H9 (cell line): ENCODE results near the gene CDKL1. TPM values are rescaled to one million over a fixed set of nuclear protein-coding genes. Genes with fewer than 3 reads are reported as not detected.

ENCODE experiments used
- DNase-seq: peaks from one replicate; pipeline ENCODE4 v3.0.0-alpha.2; 2017
- H2AFZ ChIP-seq: one replicate; pipeline ENCODE4 v1.6.1; 2013; ENCODE audit warnings: mild to moderate bottlenecking, low read length, control low read depth, moderate library complexity
- H2AK5ac ChIP-seq: 2 replicates; pipeline ENCODE4 v1.6.1; 2013; ENCODE audit warnings: low read length, control low read depth, mixed read lengths; ENCODE audit not compliant: insufficient read length
- H2BK120ac ChIP-seq: one replicate; pipeline ENCODE4 v1.6.1; 2013; ENCODE audit warnings: low read depth, mild to moderate bottlenecking, low read length, control low read depth, inconsistent platforms; ENCODE audit not compliant: poor library complexity, severe bottlenecking
- H2BK12ac ChIP-seq: 2 replicates; pipeline ENCODE4 v1.6.1; 2013; ENCODE audit warnings: low read length, control low read depth, mixed read lengths, low read depth; ENCODE audit not compliant: insufficient read length
- H2BK15ac ChIP-seq: 2 replicates; pipeline ENCODE4 v1.6.1; 2013; ENCODE audit warnings: low read depth, low read length, control low read depth
- H2BK20ac ChIP-seq: one replicate; pipeline ENCODE4 v1.6.1; 2013; ENCODE audit warnings: low read depth, mild to moderate bottlenecking, low read length, control low read depth, inconsistent platforms; ENCODE audit not compliant: poor library complexity, severe bottlenecking
- H2BK5ac ChIP-seq: 2 replicates; pipeline ENCODE4 v1.6.1; 2013; ENCODE audit warnings: low read length, control low read depth, mixed read lengths; ENCODE audit not compliant: insufficient read length
- H3K14ac ChIP-seq: 2 replicates; pipeline ENCODE4 v1.6.1; 2013; ENCODE audit warnings: low read length, control low read depth; ENCODE audit not compliant: insufficient read depth
- H3K18ac ChIP-seq: 2 replicates; pipeline ENCODE4 v1.6.1; 2013; ENCODE audit warnings: low read depth, mild to moderate bottlenecking, mixed read lengths, low read length, control low read depth; ENCODE audit not compliant: insufficient read length
- H3K23ac ChIP-seq: 2 replicates; pipeline ENCODE4 v1.6.1; 2013; ENCODE audit warnings: low read length, control low read depth, mixed read lengths, low read depth; ENCODE audit not compliant: insufficient read length
- H3K23me2 ChIP-seq: 2 replicates; pipeline ENCODE4 v1.6.1; 2013; ENCODE audit warnings: low read depth, mild to moderate bottlenecking, mixed read lengths, low read length, control low read depth; ENCODE audit not compliant: insufficient read length, poor library complexity, severe bottlenecking
- H3K27ac ChIP-seq: 2 replicates; pipeline ENCODE4 v1.5.1; 2013; ENCODE audit warnings: low read length, control low read depth, mixed read lengths, low read depth; ENCODE audit not compliant: insufficient read length
- H3K27me3 ChIP-seq: 2 replicates; pipeline ENCODE4 v1.6.1; 2013; ENCODE audit warnings: low read length, control low read depth, inconsistent platforms; ENCODE audit not compliant: insufficient read depth
- H3K4ac ChIP-seq: 2 replicates; pipeline ENCODE4 v1.6.1; 2013; ENCODE audit warnings: low read depth, mild to moderate bottlenecking, control low read depth, inconsistent platforms, low read length, moderate library complexity
- H3K4me1 ChIP-seq: 2 replicates; pipeline ENCODE4 v1.6.1; 2013; ENCODE audit warnings: low read length, control low read depth, inconsistent platforms; ENCODE audit not compliant: insufficient read depth
- H3K4me2 ChIP-seq: 2 replicates; pipeline ENCODE4 v1.6.1; 2013; ENCODE audit warnings: low read length, control low read depth, mixed read lengths; ENCODE audit not compliant: insufficient read length, insufficient read depth
- H3K56ac ChIP-seq: 2 replicates; pipeline ENCODE4 v1.6.1; 2013; ENCODE audit warnings: low read depth, mild to moderate bottlenecking, mixed read lengths, low read length, control low read depth; ENCODE audit not compliant: insufficient read length
- H3K79me1 ChIP-seq: 2 replicates; pipeline ENCODE4 v1.6.1; 2013; ENCODE audit warnings: low read depth, mild to moderate bottlenecking, moderate library complexity, low read length, control low read depth, inconsistent platforms; ENCODE audit not compliant: insufficient read depth, poor library complexity, severe bottlenecking
- H3K79me2 ChIP-seq: 2 replicates; pipeline ENCODE4 v1.6.1; 2013; ENCODE audit warnings: low read length, control low read depth, inconsistent platforms; ENCODE audit not compliant: insufficient read depth
- H3K9ac ChIP-seq: 2 replicates; pipeline ENCODE4 v1.6.1; 2013; ENCODE audit warnings: low read length, control low read depth, mixed read lengths; ENCODE audit not compliant: insufficient read length; ENCODE audit errors: extremely low read depth
- H3K9me3 ChIP-seq: one replicate; pipeline ENCODE4 v1.6.1; 2013; ENCODE audit warnings: low read depth, low read length, inconsistent platforms; ENCODE audit not compliant: control insufficient read depth
- H3T11ph ChIP-seq: one replicate; pipeline ENCODE4 v1.6.1; 2013; ENCODE audit warnings: mild to moderate bottlenecking, low read length, control low read depth, inconsistent platforms
- H4K20me1 ChIP-seq: one replicate; pipeline ENCODE4 v1.6.1; 2013; ENCODE audit not compliant: control insufficient read depth, insufficient read length, insufficient read depth
- H4K5ac ChIP-seq: 2 replicates; pipeline ENCODE4 v1.6.1; 2013; ENCODE audit warnings: low read depth, mild to moderate bottlenecking, mixed read lengths, low read length, control low read depth; ENCODE audit not compliant: insufficient read length
- H4K8ac ChIP-seq: replicated peaks from 2 replicates; pipeline ENCODE4 v1.6.1; 2013; ENCODE audit warnings: low read length, control low read depth, mixed read lengths, low read depth; ENCODE audit not compliant: insufficient read length
- H4K91ac ChIP-seq: 2 replicates; pipeline ENCODE4 v1.6.1; 2013; ENCODE audit warnings: low read depth, mild to moderate bottlenecking, moderate library complexity, mixed read lengths, low read length, control low read depth; ENCODE audit not compliant: insufficient read length
- H3K27ac Mint-ChIP-seq, 3 experiments: 2 replicates in 2 of 3; 3 replicates in 1 of 3; pipeline ENCODE4 v1.8.0; 2020 to 2021; ENCODE audit warnings: mixed read lengths in 3 of 3, mild to moderate bottlenecking in 1 of 3, moderate library complexity in 1 of 3
- H3K27me3 Mint-ChIP-seq: 2 replicates; pipeline ENCODE4 v1.8.0; 2021; ENCODE audit warnings: low read depth, mild to moderate bottlenecking, moderate library complexity, mixed read lengths
- H3K36me3 Mint-ChIP-seq, 3 experiments: 2 replicates in 2 of 3; 3 replicates in 1 of 3; pipeline ENCODE4 v1.8.0; 2020 to 2021; ENCODE audit warnings: low read depth in 3 of 3, mixed read lengths in 3 of 3; ENCODE audit not compliant: insufficient read depth in 1 of 3
- H3K4me1 Mint-ChIP-seq, 2 experiments: 2 replicates each; pipeline ENCODE4 v1.8.0; 2020; ENCODE audit warnings: mixed read lengths in 2 of 2
- H3K4me3 Mint-ChIP-seq, 2 experiments: 2 replicates in 1 of 2; 3 replicates in 1 of 2; pipeline ENCODE4 v1.8.0; 2020 to 2021; ENCODE audit warnings: mild to moderate bottlenecking in 2 of 2, mixed read lengths in 2 of 2, moderate library complexity in 1 of 2
- H3K9me3 Mint-ChIP-seq, 2 experiments: 2 replicates in 1 of 2; 3 replicates in 1 of 2; pipeline ENCODE4 v1.8.0; 2020; ENCODE audit warnings: mild to moderate bottlenecking in 2 of 2, mixed read lengths in 2 of 2, moderate library complexity in 1 of 2
- total RNA-seq: library from RNA; stranded (reverse); gene quantifications from 2 replicates; pipeline ENCODE4 v1.2.1, GENCODE V29; 2021
- TF ChIP-seq, protein P1 (sequence below): fragments of 200-600 bp; sonication (generic); conservative IDR thresholded peaks from 3 replicates; pipeline ENCODE4 v1.8.0; 2021; ENCODE audit warnings: antibody characterized with exemption, mild to moderate bottlenecking

CDKL1 gene
- total RNA-seq, 1 experiment from 2014 or later, result 0.72 TPM

GRCh38 chr14:50434528-50434927 is 37.8 kb upstream of the CDKL1 start:
- H4K5ac ChIP-seq, result no peak overlapping the region
- DNase-seq, result no peak
- no peak overlapping the region for H3T11ph ChIP-seq
- peaks cover 10% of the 10 kb centered on the region for H3K9me3 ChIP-seq
- no peaks in the 10 kb centered on the region for H3K4me1 ChIP-seq
- no peak overlapping the region for H3K18ac ChIP-seq
- H3K36me3 Mint-ChIP-seq, result peaks cover 35 to 63% (median 56%) of the 10 kb centered on the region in 3 experiments
- no peaks in the 10 kb centered on the region for H4K20me1 ChIP-seq
- no peaks in the 10 kb centered on the region for H3K4me1 Mint-ChIP-seq
- H3K79me2 ChIP-seq, result no peaks in the 10 kb centered on the region
- no peaks in the 10 kb centered on the region for H3K27me3 ChIP-seq
- H4K8ac ChIP-seq, result no peak overlapping the region
- H2AFZ ChIP-seq, result no peak overlapping the region
- no peaks in the 10 kb centered on the region for H3K23me2 ChIP-seq
- no peak overlapping the region for H3K14ac ChIP-seq
- no peak overlapping the region for H2BK120ac ChIP-seq
- no peaks in the 10 kb centered on the region for H3K27me3 Mint-ChIP-seq
- H3K4ac ChIP-seq, result no peak overlapping the region
- no peak overlapping the region for H3K56ac ChIP-seq
- no peak overlapping the region for H3K9ac ChIP-seq
- H2BK12ac ChIP-seq, result no peak overlapping the region
- no peak overlapping the region for H3K27ac Mint-ChIP-seq
- TF ChIP-seq, protein P1, sequence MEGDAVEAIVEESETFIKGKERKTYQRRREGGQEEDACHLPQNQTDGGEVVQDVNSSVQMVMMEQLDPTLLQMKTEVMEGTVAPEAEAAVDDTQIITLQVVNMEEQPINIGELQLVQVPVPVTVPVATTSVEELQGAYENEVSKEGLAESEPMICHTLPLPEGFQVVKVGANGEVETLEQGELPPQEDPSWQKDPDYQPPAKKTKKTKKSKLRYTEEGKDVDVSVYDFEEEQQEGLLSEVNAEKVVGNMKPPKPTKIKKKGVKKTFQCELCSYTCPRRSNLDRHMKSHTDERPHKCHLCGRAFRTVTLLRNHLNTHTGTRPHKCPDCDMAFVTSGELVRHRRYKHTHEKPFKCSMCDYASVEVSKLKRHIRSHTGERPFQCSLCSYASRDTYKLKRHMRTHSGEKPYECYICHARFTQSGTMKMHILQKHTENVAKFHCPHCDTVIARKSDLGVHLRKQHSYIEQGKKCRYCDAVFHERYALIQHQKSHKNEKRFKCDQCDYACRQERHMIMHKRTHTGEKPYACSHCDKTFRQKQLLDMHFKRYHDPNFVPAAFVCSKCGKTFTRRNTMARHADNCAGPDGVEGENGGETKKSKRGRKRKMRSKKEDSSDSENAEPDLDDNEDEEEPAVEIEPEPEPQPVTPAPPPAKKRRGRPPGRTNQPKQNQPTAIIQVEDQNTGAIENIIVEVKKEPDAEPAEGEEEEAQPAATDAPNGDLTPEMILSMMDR, result no peak
- H2AK5ac ChIP-seq, result no peak overlapping the region
- H2BK15ac ChIP-seq, result no peak overlapping the region
- H3K9me3 Mint-ChIP-seq, result peaks cover 15% of the 10 kb centered on the region in 2 experiments
- H3K4me2 ChIP-seq, result no peak overlapping the region
- H3K23ac ChIP-seq, result no peak overlapping the region
- H3K4me3 Mint-ChIP-seq, result no peak overlapping the region
- no peaks in the 10 kb centered on the region for H3K79me1 ChIP-seq
- H2BK5ac ChIP-seq, result no peak overlapping the region
- no peak overlapping the region for H3K27ac ChIP-seq
- H4K91ac ChIP-seq, result no peak overlapping the region
- H2BK20ac ChIP-seq, result no peak overlapping the region
